Measurements from ENCODE around the gene CTSO. TPM values are rescaled to one million over a fixed set of nuclear protein-coding genes. Genes with fewer than 3 reads are reported as not detected.
A peak's percentile ranks its signal among the peaks of the same experiment; 100 is the strongest.

Gene CTSO
- total RNA-seq, 1 donor from 2014 or later = 3.7 TPM

DNA sequence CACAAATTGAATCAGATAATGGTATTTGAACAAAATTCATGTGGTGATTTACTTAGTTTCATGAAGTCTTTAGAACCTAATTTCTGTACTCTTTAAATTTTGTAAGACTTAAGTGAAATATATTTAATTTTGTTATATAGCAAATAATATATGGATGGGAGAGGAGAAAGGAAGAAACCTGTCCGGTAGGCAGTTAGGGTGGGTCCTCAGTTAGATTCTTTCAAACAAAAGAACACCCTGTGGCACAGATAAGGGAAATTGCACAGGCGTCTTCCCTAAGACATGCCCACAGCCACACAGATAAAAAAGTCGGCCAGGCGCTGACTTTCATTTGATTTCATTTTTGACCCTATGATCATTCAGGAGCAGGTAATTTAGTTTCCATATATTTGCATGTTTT is 25.1 kb upstream of the CTSO start:
- H3K9me3 Mint-ChIP-seq (ENCODE audit: unreplicated experiment) = peaks cover 8% of the 10 kb centered on the region
- Histone ChIP-seq H3K4me2 (ENCODE audit: low read length) (no peak overlapping the region), H3K4me1 (ENCODE audit: insufficient read depth, low read length) (peaks cover 5% of the 10 kb centered on the region), H4K20me1 (ENCODE audit: insufficient read depth, low read length) (no peaks in the 10 kb centered on the region), H2AFZ (ENCODE audit: low read depth, low read length) (no peak overlapping the region), H3K36me3 (ENCODE audit: insufficient read depth, low read length) (no peaks in the 10 kb centered on the region), H3K4me3 (ENCODE audit: insufficient read depth, low read depth, low read length) (no peak overlapping the region), H3K27me3 (ENCODE audit: insufficient read depth, low read length) (no peaks in the 10 kb centered on the region), H3K9me3 (ENCODE audit: insufficient read depth, low read depth, low read length) (no peaks in the 10 kb centered on the region), H3K27ac (ENCODE audit: low read depth, low read length) (no peak overlapping the region), H3K79me2 (ENCODE audit: insufficient read depth, low read length) (no peaks in the 10 kb centered on the region), H3K9ac (ENCODE audit: low read length) (no peak overlapping the region)
- H3K36me3 Mint-ChIP-seq (ENCODE audit: low read depth, unreplicated experiment) = no peaks in the 10 kb centered on the region
- TF ChIP-seq EZH2 (IDR thresholded peaks at IDR 0.05; ENCODE audit: insufficient read depth, low read length) = no peak
- no peak for TF ChIP-seq CTCF (IDR thresholded peaks at IDR 0.05; ENCODE audit: insufficient read depth, low read depth, low read length)
- FAIRE-seq = no peak
- H3K4me3 Mint-ChIP-seq (ENCODE audit: unreplicated experiment) = no peak overlapping the region
- peaks cover 22% of the 10 kb centered on the region for H3K4me1 Mint-ChIP-seq (ENCODE audit: low read depth, unreplicated experiment)
- H3K27ac Mint-ChIP-seq (ENCODE audit: unreplicated experiment) = no peak overlapping the region
- no peak for DNase-seq (ENCODE audit: low read depth)
- H3K27me3 Mint-ChIP-seq (ENCODE audit: low read depth, unreplicated experiment) = no peaks in the 10 kb centered on the region

GRCh38 chr4:155975511-155975910 is 21.8 kb upstream of the CTSO start:
- H3K27ac Mint-ChIP-seq (ENCODE audit: unreplicated experiment) = peak overlapping the region; percentile 24
- no peaks in the 10 kb centered on the region for H3K36me3 Mint-ChIP-seq (ENCODE audit: low read depth, unreplicated experiment)
- peaks cover 7% of the 10 kb centered on the region for H3K4me1 ChIP-seq (ENCODE audit: insufficient read depth, low read length)
- H3K79me2 ChIP-seq (ENCODE audit: insufficient read depth, low read length) = no peaks in the 10 kb centered on the region
- H3K9me3 ChIP-seq (ENCODE audit: insufficient read depth, low read depth, low read length) = no peaks in the 10 kb centered on the region
- TF ChIP-seq EZH2 (IDR thresholded peaks at IDR 0.05; ENCODE audit: insufficient read depth, low read length) (no peak), CTCF (IDR thresholded peaks at IDR 0.05; ENCODE audit: insufficient read depth, low read depth, low read length) (no peak)
- no peak overlapping the region for H3K9ac ChIP-seq (ENCODE audit: low read length)
- no peaks in the 10 kb centered on the region for H4K20me1 ChIP-seq (ENCODE audit: insufficient read depth, low read length)
- H3K27ac ChIP-seq (ENCODE audit: low read depth, low read length) = no peak overlapping the region
- H3K4me3 ChIP-seq (ENCODE audit: insufficient read depth, low read depth, low read length) = no peak overlapping the region
- H3K4me1 Mint-ChIP-seq (ENCODE audit: low read depth, unreplicated experiment) = peaks cover 27% of the 10 kb centered on the region
- H3K27me3 Mint-ChIP-seq (ENCODE audit: low read depth, unreplicated experiment) = no peaks in the 10 kb centered on the region
- H3K27me3 ChIP-seq (ENCODE audit: insufficient read depth, low read length) = no peaks in the 10 kb centered on the region
- H3K4me2 ChIP-seq (ENCODE audit: low read length) = no peak overlapping the region
- no peak overlapping the region for H3K4me3 Mint-ChIP-seq (ENCODE audit: unreplicated experiment)
- H3K36me3 ChIP-seq (ENCODE audit: insufficient read depth, low read length) = no peaks in the 10 kb centered on the region
- peaks cover 8% of the 10 kb centered on the region for H3K9me3 Mint-ChIP-seq (ENCODE audit: unreplicated experiment)
- H2AFZ ChIP-seq (ENCODE audit: low read depth, low read length) = no peak overlapping the region
- no peak for FAIRE-seq
- no peak for DNase-seq (ENCODE audit: low read depth)

DNA sequence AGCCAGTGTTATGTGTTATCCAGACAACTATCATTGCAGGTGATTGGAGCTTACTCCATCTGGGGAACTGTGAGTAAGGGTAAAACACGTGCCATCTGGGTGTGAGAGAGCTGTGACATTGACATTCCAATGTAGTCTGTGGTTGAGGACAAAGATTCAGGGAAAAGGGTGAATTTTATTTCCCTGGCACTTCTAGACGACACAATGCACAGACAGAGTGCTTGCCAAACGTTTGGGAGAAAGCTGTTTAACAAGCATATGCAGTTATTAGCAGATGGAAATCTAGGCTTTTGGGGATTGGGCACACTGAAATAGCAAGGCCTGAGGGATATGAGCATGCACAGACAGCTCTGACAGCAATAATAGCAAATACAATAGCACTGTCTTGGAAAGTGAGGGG is 21.3 kb upstream of the CTSO start:
- no peak overlapping the region for H3K4me2 ChIP-seq (ENCODE audit: low read length)
- H3K36me3 Mint-ChIP-seq (ENCODE audit: low read depth, unreplicated experiment) = no peaks in the 10 kb centered on the region

More for the DNA sequence above, 21.3 kb upstream of the CTSO start:
- Mint-ChIP-seq H3K9me3 (ENCODE audit: unreplicated experiment) (peaks cover 8% of the 10 kb centered on the region), H3K27me3 (ENCODE audit: low read depth, unreplicated experiment) (no peaks in the 10 kb centered on the region), H3K4me3 (ENCODE audit: unreplicated experiment) (no peak overlapping the region), H3K27ac (ENCODE audit: unreplicated experiment) (peak overlapping the region; percentile 73), H3K4me1 (ENCODE audit: low read depth, unreplicated experiment) (peaks cover 27% of the 10 kb centered on the region)
- no peak for FAIRE-seq
- Histone ChIP-seq H3K27me3 (ENCODE audit: insufficient read depth, low read length) (no peaks in the 10 kb centered on the region), H4K20me1 (ENCODE audit: insufficient read depth, low read length) (no peaks in the 10 kb centered on the region), H2AFZ (ENCODE audit: low read depth, low read length) (no peak overlapping the region), H3K4me3 (ENCODE audit: insufficient read depth, low read depth, low read length) (no peak overlapping the region), H3K9ac (ENCODE audit: low read length) (no peak overlapping the region), H3K4me1 (ENCODE audit: insufficient read depth, low read length) (peaks cover 7% of the 10 kb centered on the region), H3K27ac (ENCODE audit: low read depth, low read length) (no peak overlapping the region), H3K9me3 (ENCODE audit: insufficient read depth, low read depth, low read length) (no peaks in the 10 kb centered on the region), H3K79me2 (ENCODE audit: insufficient read depth, low read length) (no peaks in the 10 kb centered on the region), H3K36me3 (ENCODE audit: insufficient read depth, low read length) (no peaks in the 10 kb centered on the region)
- no peak for DNase-seq (ENCODE audit: low read depth)
- no peak for TF ChIP-seq CTCF (IDR thresholded peaks at IDR 0.05; ENCODE audit: insufficient read depth, low read depth, low read length)
- no peak for TF ChIP-seq EZH2 (IDR thresholded peaks at IDR 0.05; ENCODE audit: insufficient read depth, low read length)

Data from astrocyte (in vitro differentiated cells and primary cell).